ENCODE measurements around the gene PRORP. TPM values are rescaled to one million over a fixed set of nuclear protein-coding genes. Genes with fewer than 3 reads are reported as not detected.

The PRORP gene
- total RNA-seq, 2 donors from 2014 or later = 12.5 to 21.8 TPM

DNA sequence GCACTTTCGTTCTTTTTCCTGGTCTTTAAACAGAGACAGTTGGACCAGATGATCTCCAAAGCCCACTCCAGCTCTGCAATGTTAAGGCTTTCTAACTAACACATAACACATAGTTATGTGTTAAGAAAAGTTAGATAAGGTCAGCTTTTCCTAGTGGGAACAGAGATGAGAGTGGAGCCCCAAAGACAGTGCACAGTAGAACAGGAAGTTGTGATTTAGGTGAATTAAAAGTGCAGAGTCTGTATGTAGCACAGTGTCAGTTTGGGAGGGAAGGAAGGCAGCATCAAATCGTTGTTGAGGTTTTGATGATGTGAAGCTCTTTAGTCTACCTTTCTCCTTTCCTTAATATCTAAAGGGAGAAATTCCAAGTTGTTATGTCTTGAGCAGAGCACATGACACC, 31.7 kb downstream of the PRORP start:
- H3K36me3 ChIP-seq (replicated peaks in 1 of 2; ENCODE audit: insufficient read depth in 1 of 2, low read depth in 2 of 2) = no peaks in the 10 kb centered on the region
- DNase-seq (no peak), ATAC-seq (no peak)
- 61 to 63% methylated on average over 2 of the region's 2 CpGs for WGBS, 2 donors
- intact Hi-C loops (cut with DNase I) = no loop called here
- H3K27ac ChIP-seq = no peak overlapping the region
- H3K27me3 ChIP-seq = no peaks in the 10 kb centered on the region
- no peaks in the 10 kb centered on the region for H3K9me3 ChIP-seq
- peaks cover 12% of the 10 kb centered on the region for H3K4me1 ChIP-seq
- TF ChIP-seq, protein P1, sequence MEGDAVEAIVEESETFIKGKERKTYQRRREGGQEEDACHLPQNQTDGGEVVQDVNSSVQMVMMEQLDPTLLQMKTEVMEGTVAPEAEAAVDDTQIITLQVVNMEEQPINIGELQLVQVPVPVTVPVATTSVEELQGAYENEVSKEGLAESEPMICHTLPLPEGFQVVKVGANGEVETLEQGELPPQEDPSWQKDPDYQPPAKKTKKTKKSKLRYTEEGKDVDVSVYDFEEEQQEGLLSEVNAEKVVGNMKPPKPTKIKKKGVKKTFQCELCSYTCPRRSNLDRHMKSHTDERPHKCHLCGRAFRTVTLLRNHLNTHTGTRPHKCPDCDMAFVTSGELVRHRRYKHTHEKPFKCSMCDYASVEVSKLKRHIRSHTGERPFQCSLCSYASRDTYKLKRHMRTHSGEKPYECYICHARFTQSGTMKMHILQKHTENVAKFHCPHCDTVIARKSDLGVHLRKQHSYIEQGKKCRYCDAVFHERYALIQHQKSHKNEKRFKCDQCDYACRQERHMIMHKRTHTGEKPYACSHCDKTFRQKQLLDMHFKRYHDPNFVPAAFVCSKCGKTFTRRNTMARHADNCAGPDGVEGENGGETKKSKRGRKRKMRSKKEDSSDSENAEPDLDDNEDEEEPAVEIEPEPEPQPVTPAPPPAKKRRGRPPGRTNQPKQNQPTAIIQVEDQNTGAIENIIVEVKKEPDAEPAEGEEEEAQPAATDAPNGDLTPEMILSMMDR (IDR thresholded peaks at IDR 0.05) = no peak
- no peak for TF ChIP-seq POLR2A (IDR thresholded peaks at IDR 0.05)
- H3K4me3 ChIP-seq = no peak overlapping the region

DNA sequence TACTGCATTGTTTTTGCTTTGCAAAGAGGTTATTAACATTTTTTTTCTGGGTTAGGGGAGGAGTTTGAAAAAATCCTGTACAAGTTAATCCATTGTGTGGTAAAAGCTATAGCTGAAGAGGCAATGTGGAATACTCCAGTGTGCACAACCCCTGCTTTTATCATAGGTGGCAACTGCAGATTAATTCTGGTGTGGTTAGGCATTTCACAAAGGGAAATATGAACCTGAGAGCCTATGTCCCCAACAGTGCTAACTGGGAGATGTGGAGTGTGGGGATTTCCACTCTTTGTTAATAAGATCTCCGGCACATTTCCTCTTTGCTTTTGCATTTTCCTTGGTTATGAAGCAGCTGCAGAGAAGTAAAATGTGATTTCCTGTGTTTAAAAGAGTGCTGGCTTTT, 33.6 kb downstream of the PRORP start:
- H3K27ac ChIP-seq = peak overlapping the region in 2 of 4 donors; percentile 27 to 57
- H3K4me3 ChIP-seq = no peak overlapping the region
- peak; percentile 59 for ATAC-seq

GRCh38 chr14:35158491-35158890, 36.1 kb downstream of the PRORP start:
- no peaks in the 10 kb centered on the region for H3K9me3 ChIP-seq
- ATAC-seq (no peak), DNase-seq (no peak)
- intact Hi-C loops (cut with DNase I) = no loop called here
- H3K36me3 ChIP-seq (replicated peaks in 1 of 2; ENCODE audit: insufficient read depth in 1 of 2, low read depth in 2 of 2) = no peaks in the 10 kb centered on the region
- H3K4me3 ChIP-seq = no peak overlapping the region
- no peak overlapping the region for H3K27ac ChIP-seq
- H3K27me3 ChIP-seq = no peaks in the 10 kb centered on the region
- TF ChIP-seq POLR2A (IDR thresholded peaks at IDR 0.05) = no peak
- TF ChIP-seq, protein P1 (IDR thresholded peaks at IDR 0.05) = no peak
- WGBS, 2 donors = 84 to 97% methylated on average over 2 of the region's 2 CpGs
- H3K4me1 ChIP-seq = peaks cover 25% of the 10 kb centered on the region

More for the DNA sequence above, 33.6 kb downstream of the PRORP start:
- Histone ChIP-seq H3K4me1 (peaks cover 25% of the 10 kb centered on the region), H3K27me3 (no peaks in the 10 kb centered on the region), H3K9me3 (no peaks in the 10 kb centered on the region), H3K36me3 (replicated peaks in 1 of 2; ENCODE audit: insufficient read depth in 1 of 2, low read depth in 2 of 2) (no peaks in the 10 kb centered on the region)
- peak in 1 of 4 donors; percentile 15 for DNase-seq
- TF ChIP-seq, protein P1 (IDR thresholded peaks at IDR 0.05) = no peak
- TF ChIP-seq POLR2A (IDR thresholded peaks at IDR 0.05) = no peak
- 19 to 36% methylated on average over 1 of the region's 1 CpG for WGBS, 2 donors
- intact Hi-C loops (cut with DNase I) = no loop called here

DNA sequence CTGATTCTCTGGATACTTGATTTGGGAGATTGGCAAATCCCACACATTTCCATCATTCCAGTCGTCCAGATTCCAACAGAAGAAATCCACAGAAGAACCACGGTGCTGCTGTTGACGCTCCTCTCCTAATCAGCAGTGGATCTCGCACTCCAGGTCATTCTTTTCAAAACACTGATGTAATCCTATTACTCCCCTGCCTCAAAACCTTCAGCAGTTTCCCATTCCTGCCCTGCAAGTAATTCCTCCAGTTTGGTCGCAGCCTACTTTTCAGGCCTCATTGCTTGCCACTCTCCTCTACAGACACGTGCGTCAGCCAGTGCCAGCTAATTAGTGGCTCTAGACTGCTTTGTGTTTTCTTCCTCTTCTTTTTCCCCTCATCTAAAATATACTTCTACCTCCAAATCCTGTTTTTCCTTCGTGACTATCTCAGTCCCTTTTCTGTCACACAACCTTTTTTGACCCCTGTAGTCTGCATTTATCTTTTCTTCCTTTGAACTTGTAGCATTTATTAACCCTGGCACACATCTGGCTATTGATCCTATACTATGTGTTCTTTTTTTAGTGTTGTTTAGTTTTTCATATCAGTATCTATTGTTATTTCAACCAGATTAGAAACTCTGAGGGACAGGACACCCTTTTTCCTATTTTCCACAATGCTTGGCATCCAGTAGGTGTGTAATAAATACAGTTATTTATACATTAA, 36.8 kb downstream of the PRORP start:
- Histone ChIP-seq H3K4me1 (peaks cover 25% of the 10 kb centered on the region), H3K36me3 (replicated peaks in 1 of 2; ENCODE audit: insufficient read depth in 1 of 2, low read depth in 2 of 2) (no peaks in the 10 kb centered on the region), H3K27me3 (no peaks in the 10 kb centered on the region), H3K4me3 (no peak overlapping the region), H3K9me3 (no peaks in the 10 kb centered on the region), H3K27ac (peak overlapping the region in 1 of 4 donors; percentile 39)
- no peak for TF ChIP-seq POLR2A (IDR thresholded peaks at IDR 0.05)
- TF ChIP-seq, protein P1 (IDR thresholded peaks at IDR 0.05) = no peak
- no peak for ATAC-seq
- intact Hi-C loops (cut with DNase I) = no loop called here
- DNase-seq = no peak
- 79% methylated on average over 8 of the region's 8 CpGs for WGBS, 2 donors

Measured in body of pancreas (tissue), 4 donors.